Measurements from ENCODE around the gene GRIP2. TPM values are rescaled to one million over a fixed set of nuclear protein-coding genes. Genes with fewer than 3 reads are reported as not detected.

The GRIP2 gene
- polyA plus RNA-seq, 1 donor from 2014 or later, result 8.6 TPM

DNA sequence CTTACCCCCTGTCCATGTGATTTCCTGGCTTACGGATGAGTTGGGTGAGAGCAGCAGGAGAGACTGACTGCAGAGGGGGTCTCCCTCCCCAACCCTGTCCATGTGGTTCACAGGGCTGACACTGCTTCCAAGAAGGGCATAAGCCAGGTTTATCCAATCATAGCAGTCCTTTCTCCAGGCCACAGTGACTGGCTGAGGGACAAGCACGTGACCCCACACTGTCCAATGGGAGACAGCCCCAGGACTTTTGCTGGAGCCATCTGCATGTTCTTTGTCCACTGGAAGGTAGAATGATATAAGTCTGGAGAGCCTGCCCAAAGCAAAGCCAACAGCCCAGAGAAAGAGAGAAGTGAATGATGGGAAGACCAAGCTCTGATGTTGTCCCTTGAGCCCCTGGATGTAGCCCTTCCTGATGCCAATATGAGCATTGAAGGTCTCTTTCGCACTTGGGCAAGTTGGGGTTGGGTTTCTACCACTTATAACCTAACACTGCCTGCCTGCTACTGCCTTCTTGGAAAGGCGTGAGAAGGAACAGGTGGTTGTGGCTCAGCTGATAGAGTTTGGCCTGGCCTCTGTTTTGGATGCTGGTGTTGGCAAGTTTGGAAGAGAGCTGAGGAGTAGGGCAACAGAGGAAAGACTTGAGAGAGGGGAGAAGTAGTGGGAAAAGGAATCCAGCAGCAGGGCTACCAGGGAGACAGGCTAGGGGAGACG, 41.3 kb upstream of the GRIP2 start:
- Histone ChIP-seq H3K79me2 (replicated peaks; ENCODE audit: insufficient read depth, low read length) (no peaks in the 10 kb centered on the region), H3K27me3 (ENCODE audit: insufficient read depth, low read depth, low read length) (no peaks in the 10 kb centered on the region), H3K9me2 (ENCODE audit: insufficient read depth, low read length) (no peaks in the 10 kb centered on the region), H2AFZ (ENCODE audit: low read depth, low read length) (no peak overlapping the region), H3K4me3 (ENCODE audit: low read length) (no peak overlapping the region), H3F3A (ENCODE audit: insufficient read depth, low read length, poor library complexity, severe bottlenecking) (no peaks in the 10 kb centered on the region), H3K9ac (ENCODE audit: low read length) (no peak overlapping the region), H3K36me3 (ENCODE audit: insufficient read depth, low read length) (no peaks in the 10 kb centered on the region), H3K4me2 (ENCODE audit: low read length) (no peak overlapping the region), H4K20me1 (ENCODE audit: insufficient read depth) (no peaks in the 10 kb centered on the region), H3K27ac (ENCODE audit: low read length) (no peak overlapping the region), H3K9me3 (ENCODE audit: low read length) (no peaks in the 10 kb centered on the region)
- no peak for TF ChIP-seq TAF1 (IDR thresholded peaks at IDR 0.05; ENCODE audit: low read depth)
- TF ChIP-seq EP300 (conservative IDR thresholded peaks at IDR 0.05; ENCODE audit: poor library complexity, severe bottlenecking), result no peak
- TF ChIP-seq RAD21 (conservative IDR thresholded peaks at IDR 0.05), result no peak

DNA sequence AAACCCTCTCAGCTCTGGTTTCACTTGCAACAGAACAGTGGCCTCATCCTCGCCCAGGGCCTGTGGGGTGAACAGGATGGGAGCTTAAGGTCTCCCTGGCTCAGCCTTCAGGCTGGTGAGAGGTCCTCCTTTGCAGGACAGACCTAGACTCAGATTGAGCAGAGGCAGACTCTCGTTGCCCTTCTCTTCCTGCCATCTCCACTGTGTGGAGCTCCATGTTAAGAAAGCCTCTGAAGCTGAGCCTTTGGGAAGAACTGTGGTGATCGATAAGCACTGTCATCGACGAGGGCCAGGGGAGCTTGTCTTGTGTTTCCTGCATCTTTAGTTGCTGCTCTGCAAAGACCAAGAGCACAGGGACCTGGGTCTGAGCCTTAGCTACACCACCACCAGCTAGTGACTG, 37.8 kb upstream of the GRIP2 start:
- Histone ChIP-seq H3K9me2 (ENCODE audit: insufficient read depth, low read length) (no peaks in the 10 kb centered on the region), H3F3A (ENCODE audit: insufficient read depth, low read length, poor library complexity, severe bottlenecking) (no peaks in the 10 kb centered on the region), H3K27me3 (ENCODE audit: insufficient read depth, low read depth, low read length) (no peaks in the 10 kb centered on the region), H3K4me2 (ENCODE audit: low read length) (no peak overlapping the region), H3K27ac (ENCODE audit: low read length) (no peak overlapping the region), H2AFZ (ENCODE audit: low read depth, low read length) (no peak overlapping the region), H3K9ac (ENCODE audit: low read length) (no peak overlapping the region), H3K36me3 (ENCODE audit: insufficient read depth, low read length) (no peaks in the 10 kb centered on the region), H4K20me1 (ENCODE audit: insufficient read depth) (no peaks in the 10 kb centered on the region), H3K79me2 (replicated peaks; ENCODE audit: insufficient read depth, low read length) (no peaks in the 10 kb centered on the region), H3K4me3 (ENCODE audit: low read length) (no peak overlapping the region), H3K9me3 (ENCODE audit: low read length) (no peaks in the 10 kb centered on the region)
- TF ChIP-seq SMC3 (conservative IDR thresholded peaks at IDR 0.05; ENCODE audit: poor library complexity), result no peak
- TF ChIP-seq POLR2AphosphoS5 (IDR thresholded peaks at IDR 0.05), result no peak
- TF ChIP-seq RAD21 (conservative IDR thresholded peaks at IDR 0.05), result no peak
- no peak for TF ChIP-seq TAF1 (IDR thresholded peaks at IDR 0.05; ENCODE audit: low read depth)
- no peak for TF ChIP-seq EZH2 (IDR thresholded peaks at IDR 0.05; ENCODE audit: borderline replicate concordance, insufficient read depth, low read length, poor library complexity, severe bottlenecking)
- TF ChIP-seq, protein P1, sequence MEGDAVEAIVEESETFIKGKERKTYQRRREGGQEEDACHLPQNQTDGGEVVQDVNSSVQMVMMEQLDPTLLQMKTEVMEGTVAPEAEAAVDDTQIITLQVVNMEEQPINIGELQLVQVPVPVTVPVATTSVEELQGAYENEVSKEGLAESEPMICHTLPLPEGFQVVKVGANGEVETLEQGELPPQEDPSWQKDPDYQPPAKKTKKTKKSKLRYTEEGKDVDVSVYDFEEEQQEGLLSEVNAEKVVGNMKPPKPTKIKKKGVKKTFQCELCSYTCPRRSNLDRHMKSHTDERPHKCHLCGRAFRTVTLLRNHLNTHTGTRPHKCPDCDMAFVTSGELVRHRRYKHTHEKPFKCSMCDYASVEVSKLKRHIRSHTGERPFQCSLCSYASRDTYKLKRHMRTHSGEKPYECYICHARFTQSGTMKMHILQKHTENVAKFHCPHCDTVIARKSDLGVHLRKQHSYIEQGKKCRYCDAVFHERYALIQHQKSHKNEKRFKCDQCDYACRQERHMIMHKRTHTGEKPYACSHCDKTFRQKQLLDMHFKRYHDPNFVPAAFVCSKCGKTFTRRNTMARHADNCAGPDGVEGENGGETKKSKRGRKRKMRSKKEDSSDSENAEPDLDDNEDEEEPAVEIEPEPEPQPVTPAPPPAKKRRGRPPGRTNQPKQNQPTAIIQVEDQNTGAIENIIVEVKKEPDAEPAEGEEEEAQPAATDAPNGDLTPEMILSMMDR (IDR thresholded peaks at IDR 0.05; ENCODE audit: poor library complexity, severe bottlenecking), result no peak
- no peak for TF ChIP-seq MXI1 (conservative IDR thresholded peaks at IDR 0.05; ENCODE audit: poor library complexity, severe bottlenecking)

DNA sequence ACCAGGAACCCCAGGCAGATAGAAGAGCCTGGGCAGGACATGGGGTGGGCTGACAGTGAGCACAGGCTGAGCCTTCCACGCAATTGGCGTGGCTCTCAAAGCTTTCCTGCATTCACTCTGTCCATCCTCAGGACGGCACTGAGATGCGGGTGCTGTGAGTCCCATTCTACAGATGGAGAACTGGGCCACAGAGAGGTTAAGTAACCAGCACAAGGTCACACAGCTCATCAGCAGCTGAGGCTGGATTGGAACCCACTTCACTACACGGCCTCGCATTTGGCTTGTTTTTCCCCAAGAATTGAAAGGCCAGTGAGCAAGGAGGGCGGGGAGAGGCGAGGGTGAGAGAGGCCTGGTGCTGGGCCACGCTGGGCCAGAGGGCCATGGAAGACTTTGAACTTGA, 36.0 kb upstream of the GRIP2 start:
- no peak overlapping the region for H3K9ac ChIP-seq (ENCODE audit: low read length)
- no peak overlapping the region for H3K4me2 ChIP-seq (ENCODE audit: low read length)
- H3K36me3 ChIP-seq (ENCODE audit: insufficient read depth, low read length), result no peaks in the 10 kb centered on the region
- no peak overlapping the region for H3K27ac ChIP-seq (ENCODE audit: low read length)
- no peak for TF ChIP-seq SMC3 (conservative IDR thresholded peaks at IDR 0.05; ENCODE audit: poor library complexity)
- no peak for TF ChIP-seq MXI1 (conservative IDR thresholded peaks at IDR 0.05; ENCODE audit: poor library complexity, severe bottlenecking)
- no peaks in the 10 kb centered on the region for H3K9me3 ChIP-seq (ENCODE audit: low read length)
- H3K9me2 ChIP-seq (ENCODE audit: insufficient read depth, low read length), result no peaks in the 10 kb centered on the region
- H3F3A ChIP-seq (ENCODE audit: insufficient read depth, low read length, poor library complexity, severe bottlenecking), result no peaks in the 10 kb centered on the region
- H3K4me3 ChIP-seq (ENCODE audit: low read length), result no peak overlapping the region
- no peaks in the 10 kb centered on the region for H3K79me2 ChIP-seq (replicated peaks; ENCODE audit: insufficient read depth, low read length)
- H4K20me1 ChIP-seq (ENCODE audit: insufficient read depth), result no peaks in the 10 kb centered on the region
- H2AFZ ChIP-seq (ENCODE audit: low read depth, low read length), result no peak overlapping the region
- H3K27me3 ChIP-seq (ENCODE audit: insufficient read depth, low read depth, low read length), result no peaks in the 10 kb centered on the region
